HepG2 (cell line): ENCODE measurements around the gene GTF2A1. TPM values are rescaled to one million over a fixed set of nuclear protein-coding genes. Genes with fewer than 3 reads are reported as not detected.

ENCODE experiments used
- ARNT2 ChIP-seq: sonication (generic); formaldehyde crosslinking; IDR thresholded peaks from 2 replicates; pipeline ENCODE4 v1.8.0; 2022; ENCODE audit warnings: mild to moderate bottlenecking, low read depth, missing genetic modification reagents, moderate library complexity
- ASH2L ChIP-seq: fragments of 300-600, 200-600 bp; sonication (generic); IDR thresholded peaks from 2 replicates; pipeline ENCODE4 v1.7.0; 2017; ENCODE audit warnings: low read depth, mild to moderate bottlenecking, moderate library complexity, mixed read lengths, low read length; ENCODE audit not compliant: insufficient read length
- BRD4 ChIP-seq: sonication (generic); formaldehyde crosslinking; IDR thresholded peaks from 2 replicates; pipeline ENCODE4 v1.4.0; 2020; ENCODE audit warnings: missing genetic modification reagents
- CREB1 ChIP-seq, 2 experiments: fragments of 450-650 bp in 1 of 2; IDR thresholded peaks; 2 replicates each; pipeline ENCODE4 v1.6.1; 2016 to 2017; ENCODE audit warnings: control low read depth in 1 of 2, mild to moderate bottlenecking in 1 of 2, missing compliant biosample characterization in 1 of 2, missing genetic modification characterization in 1 of 2
- IRF2 ChIP-seq: IDR thresholded peaks from 2 replicates; pipeline ENCODE4 v1.6.1; 2018; ENCODE audit warnings: missing genetic modification reagents, missing compliant biosample characterization
- KLF9 ChIP-seq: IDR thresholded peaks from 2 replicates; pipeline ENCODE4 v1.6.1; 2016; ENCODE audit warnings: low read depth
- MATR3 ChIP-seq: sonication (generic); formaldehyde crosslinking; IDR thresholded peaks from 2 replicates; pipeline ENCODE4 v1.4.0; 2020; ENCODE audit warnings: missing genetic modification reagents
- MED1 ChIP-seq: sonication (generic); formaldehyde crosslinking; IDR thresholded peaks from 2 replicates; pipeline ENCODE4 v1.4.0; 2020; ENCODE audit warnings: missing genetic modification reagents
- NCOA5 ChIP-seq: sonication (generic); formaldehyde crosslinking; IDR thresholded peaks from 2 replicates; pipeline ENCODE4 v1.4.0; 2020; ENCODE audit warnings: missing genetic modification reagents
- RXRB ChIP-seq: IDR thresholded peaks from 2 replicates; pipeline ENCODE4 v1.6.1; 2016; ENCODE audit warnings: borderline replicate concordance, missing genetic modification reagents, missing compliant biosample characterization
- SOX13 ChIP-seq, 3 experiments: fragments of 450-650 bp in 1 of 3; sonication (generic) in 1 of 3; formaldehyde crosslinking in 1 of 3; IDR thresholded peaks in 2 of 3; conservative IDR thresholded peaks in 1 of 3; 2 replicates each; pipeline versions ENCODE4 v1.5.0 to v1.6.1; 2016 to 2020; ENCODE audit warnings: antibody characterized with exemption in 1 of 3, mild to moderate bottlenecking in 1 of 3, missing compliant biosample characterization in 1 of 3, missing genetic modification reagents in 1 of 3, moderate library complexity in 1 of 3
- ZBTB3 ChIP-seq: sonication (generic); formaldehyde crosslinking; IDR thresholded peaks from 2 replicates; pipeline ENCODE4 v1.4.0; 2020; ENCODE audit warnings: low read depth, mild to moderate bottlenecking, moderate library complexity, missing genetic modification reagents, borderline replicate concordance
- ZFY ChIP-seq: sonication (generic); formaldehyde crosslinking; IDR thresholded peaks from 2 replicates; pipeline ENCODE4 v1.4.0; 2020; ENCODE audit warnings: missing genetic modification reagents
- ZNF337 ChIP-seq: sonication (generic); formaldehyde crosslinking; IDR thresholded peaks from 2 replicates; pipeline ENCODE4 v1.5.1; 2020; ENCODE audit warnings: missing genetic modification reagents, low read depth, mild to moderate bottlenecking, borderline replicate concordance
- ZNF460 ChIP-seq: sonication (generic); formaldehyde crosslinking; IDR thresholded peaks from 2 replicates; pipeline ENCODE4 v1.5.1; 2020; ENCODE audit warnings: missing genetic modification reagents, mild to moderate bottlenecking, borderline replicate concordance
- ZNF75D ChIP-seq: sonication (generic); formaldehyde crosslinking; IDR thresholded peaks from 2 replicates; pipeline ENCODE4 v1.8.1; 2023; ENCODE audit warnings: missing genetic modification reagents, mild to moderate bottlenecking, borderline replicate concordance
- polyA plus RNA-seq, 8 experiments: library from polyadenylated mRNA; depleted of rRNA in 3 of 8; stranded (reverse) in 7 of 8; unstranded in 1 of 8; fragments of >200 nt; fragmentation: Illumina TruSeq in 4 of 8; extraction: Trizol in 4 of 8; gene quantifications; 2 replicates each; pipeline versions ENCODE4 v1.2.1 to v1.2.3, GENCODE V29; 2011 to 2016; ENCODE audit warnings: low read depth in 4 of 8, missing spikeins in 1 of 8, mixed read lengths in 1 of 8; ENCODE audit not compliant: insufficient read depth in 1 of 8
- total RNA-seq, 5 experiments: library from RNA; depleted of rRNA; stranded (reverse); fragments of >200 nt; fragmentation: Illumina TruSeq; extraction: Trizol; gene quantifications; 2 replicates each; pipeline ENCODE4 v1.2.3, GENCODE V29; 2016; ENCODE audit warnings: low read depth in 1 of 5
- TF ChIP-seq, protein P1 (sequence below): IDR thresholded peaks from 2 replicates; pipeline ENCODE4 v1.6.1; 2016; ENCODE audit warnings: missing compliant biosample characterization, missing genetic modification reagents, borderline replicate concordance
- TF ChIP-seq, protein P2 (sequence below): IDR thresholded peaks from 2 replicates; pipeline ENCODE4 v1.6.1; 2016; ENCODE audit warnings: missing biosample characterization, missing genetic modification reagents, low read depth
- TF ChIP-seq, protein P3 (sequence below): IDR thresholded peaks from 2 replicates; pipeline ENCODE4 v1.6.1; 2016; ENCODE audit warnings: low read depth, borderline replicate concordance
- TF ChIP-seq, protein P4 (sequence below): sonication (generic); formaldehyde crosslinking; IDR thresholded peaks from 2 replicates; pipeline ENCODE4 v1.5.1; 2020; ENCODE audit warnings: mild to moderate bottlenecking, missing genetic modification reagents
- TF ChIP-seq, protein P5 (sequence below): sonication (generic); formaldehyde crosslinking; conservative IDR thresholded peaks from 2 replicates; pipeline ENCODE4 v1.4.0; 2020; ENCODE audit warnings: missing genetic modification reagents

Gene GTF2A1
- total and polyA plus RNA-seq, 2 of the 13 experiments (the other 11 are each of a cell fraction or from before 2014, with no cell fraction given), result 14.9 to 17.5 TPM

DNA sequence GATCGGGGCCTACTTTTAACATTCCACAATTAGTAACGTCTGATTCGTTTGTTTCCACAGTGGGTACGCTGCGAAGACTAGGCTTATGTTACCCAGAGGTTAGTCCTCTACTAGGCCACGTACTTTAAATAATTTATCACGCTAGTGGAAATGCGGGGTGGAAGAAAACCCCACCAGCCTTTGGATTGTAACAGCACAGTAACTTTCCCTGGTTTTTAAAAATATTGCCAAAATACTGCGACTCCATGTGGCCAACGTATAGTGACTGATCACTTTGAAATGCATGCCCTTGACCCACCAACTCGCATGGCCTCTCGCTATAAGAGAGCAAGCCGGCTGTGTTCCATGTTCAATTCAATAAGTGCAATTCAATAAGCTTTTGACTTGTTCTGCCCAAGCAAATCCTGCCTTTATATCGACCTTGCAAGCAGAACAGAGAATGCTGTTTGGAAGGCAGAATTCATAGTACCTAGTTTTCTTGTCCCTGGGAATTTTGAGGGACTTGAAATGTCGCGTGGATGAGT lies 882 bp upstream of the GTF2A1 start (continued):
- no peak for TF ChIP-seq RXRB (CRISPR knock-in tag)
- no peak for TF ChIP-seq ZNF75D
- TF ChIP-seq BRD4, result no peak
- TF ChIP-seq NCOA5 (CRISPR knock-in tag), result no peak
- no peak for TF ChIP-seq KLF9 (CRISPR knock-in tag)
- peak; percentile 10 for TF ChIP-seq ASH2L
- TF ChIP-seq MED1 (CRISPR knock-in tag), result no peak; the same call in 1 of the 2 replicates
- TF ChIP-seq CREB1 (IDR thresholded peaks at IDR 0.05), result no peak
- no peak; the same call in none of the 2 replicates for TF ChIP-seq CREB1 (CRISPR knock-in tag; IDR thresholded peaks at IDR 0.05)
- TF ChIP-seq, protein P1, sequence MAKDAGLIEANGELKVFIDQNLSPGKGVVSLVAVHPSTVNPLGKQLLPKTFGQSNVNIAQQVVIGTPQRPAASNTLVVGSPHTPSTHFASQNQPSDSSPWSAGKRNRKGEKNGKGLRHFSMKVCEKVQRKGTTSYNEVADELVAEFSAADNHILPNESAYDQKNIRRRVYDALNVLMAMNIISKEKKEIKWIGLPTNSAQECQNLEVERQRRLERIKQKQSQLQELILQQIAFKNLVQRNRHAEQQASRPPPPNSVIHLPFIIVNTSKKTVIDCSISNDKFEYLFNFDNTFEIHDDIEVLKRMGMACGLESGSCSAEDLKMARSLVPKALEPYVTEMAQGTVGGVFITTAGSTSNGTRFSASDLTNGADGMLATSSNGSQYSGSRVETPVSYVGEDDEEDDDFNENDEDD (CRISPR knock-in tag), result no peak
- TF ChIP-seq, protein P2, sequence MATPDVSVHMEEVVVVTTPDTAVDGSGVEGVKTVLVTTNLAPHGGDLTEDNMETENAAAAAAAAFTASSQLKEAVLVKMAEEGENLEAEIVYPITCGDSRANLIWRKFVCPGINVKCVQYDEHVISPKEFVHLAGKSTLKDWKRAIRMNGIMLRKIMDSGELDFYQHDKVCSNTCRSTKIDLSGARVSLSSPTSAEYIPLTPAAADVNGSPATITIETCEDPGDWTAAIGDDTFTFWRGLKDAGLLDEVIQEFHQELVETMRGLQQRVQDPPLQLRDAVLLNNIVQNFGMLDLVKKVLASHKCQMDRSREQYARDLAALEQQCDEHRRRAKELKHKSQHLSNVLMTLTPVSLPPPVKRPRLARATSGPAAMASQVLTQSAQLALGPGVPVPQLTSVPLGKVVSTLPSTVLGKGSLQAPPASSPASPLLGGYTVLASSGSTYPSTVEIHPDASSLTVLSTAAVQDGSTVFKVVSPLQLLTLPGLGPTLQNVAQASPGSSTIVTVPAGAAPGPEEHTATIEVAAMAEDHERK, result no peak
- no peak for TF ChIP-seq SOX13 (IDR thresholded peaks at IDR 0.05)
- TF ChIP-seq SOX13 (CRISPR knock-in tag; conservative IDR thresholded peaks at IDR 0.05 in 1 of 2, IDR thresholded peaks at IDR 0.05 in 1 of 2), result no peak
- no peak for TF ChIP-seq ARNT2
- TF ChIP-seq ZFY, result 0 out of 2 replicates have a peak, but pooled peaks have one; percentile 2
- TF ChIP-seq IRF2, result no peak
- 0 out of 2 replicates have a peak, but pooled peaks have one; percentile 17 for TF ChIP-seq ZNF337 (CRISPR knock-in tag)
- no peak for TF ChIP-seq ZNF460 (CRISPR knock-in tag)
- TF ChIP-seq, protein P3, sequence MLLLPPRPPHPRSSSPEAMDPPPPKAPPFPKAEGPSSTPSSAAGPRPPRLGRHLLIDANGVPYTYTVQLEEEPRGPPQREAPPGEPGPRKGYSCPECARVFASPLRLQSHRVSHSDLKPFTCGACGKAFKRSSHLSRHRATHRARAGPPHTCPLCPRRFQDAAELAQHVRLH (CRISPR knock-in tag), result no peak
- TF ChIP-seq, protein P4, sequence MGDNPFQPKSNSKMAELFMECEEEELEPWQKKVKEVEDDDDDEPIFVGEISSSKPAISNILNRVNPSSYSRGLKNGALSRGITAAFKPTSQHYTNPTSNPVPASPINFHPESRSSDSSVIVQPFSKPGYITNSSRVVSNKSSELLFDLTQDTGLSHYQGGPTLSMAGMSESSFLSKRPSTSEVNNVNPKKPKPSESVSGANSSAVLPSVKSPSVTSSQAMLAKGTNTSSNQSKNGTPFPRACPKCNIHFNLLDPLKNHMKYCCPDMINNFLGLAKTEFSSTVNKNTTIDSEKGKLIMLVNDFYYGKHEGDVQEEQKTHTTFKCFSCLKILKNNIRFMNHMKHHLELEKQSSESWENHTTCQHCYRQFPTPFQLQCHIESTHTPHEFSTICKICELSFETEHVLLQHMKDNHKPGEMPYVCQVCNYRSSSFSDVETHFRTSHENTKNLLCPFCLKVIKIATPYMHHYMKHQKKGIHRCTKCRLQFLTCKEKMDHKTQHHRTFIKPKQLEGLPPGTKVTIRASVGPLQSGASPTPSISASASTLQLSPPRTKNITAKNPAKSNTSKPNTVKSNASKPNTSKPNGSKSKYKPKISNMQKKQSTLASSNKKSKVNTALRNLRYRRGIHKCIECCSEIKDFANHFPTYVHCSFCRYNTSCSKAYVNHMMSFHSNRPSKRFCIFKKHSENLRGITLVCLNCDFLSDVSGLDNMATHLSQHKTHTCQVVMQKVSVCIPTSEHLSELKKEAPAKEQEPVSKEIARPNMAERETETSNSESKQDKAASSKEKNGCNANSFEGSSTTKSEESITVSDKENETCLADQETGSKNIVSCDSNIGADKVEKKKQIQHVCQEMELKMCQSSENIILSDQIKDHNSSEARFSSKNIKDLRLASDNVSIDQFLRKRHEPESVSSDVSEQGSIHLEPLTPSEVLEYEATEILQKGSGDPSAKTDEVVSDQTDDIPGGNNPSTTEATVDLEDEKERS, result 0 out of 2 replicates have a peak, but pooled peaks have one; percentile 44
- no peak for TF ChIP-seq MATR3 (CRISPR knock-in tag)
- TF ChIP-seq, protein P5, sequence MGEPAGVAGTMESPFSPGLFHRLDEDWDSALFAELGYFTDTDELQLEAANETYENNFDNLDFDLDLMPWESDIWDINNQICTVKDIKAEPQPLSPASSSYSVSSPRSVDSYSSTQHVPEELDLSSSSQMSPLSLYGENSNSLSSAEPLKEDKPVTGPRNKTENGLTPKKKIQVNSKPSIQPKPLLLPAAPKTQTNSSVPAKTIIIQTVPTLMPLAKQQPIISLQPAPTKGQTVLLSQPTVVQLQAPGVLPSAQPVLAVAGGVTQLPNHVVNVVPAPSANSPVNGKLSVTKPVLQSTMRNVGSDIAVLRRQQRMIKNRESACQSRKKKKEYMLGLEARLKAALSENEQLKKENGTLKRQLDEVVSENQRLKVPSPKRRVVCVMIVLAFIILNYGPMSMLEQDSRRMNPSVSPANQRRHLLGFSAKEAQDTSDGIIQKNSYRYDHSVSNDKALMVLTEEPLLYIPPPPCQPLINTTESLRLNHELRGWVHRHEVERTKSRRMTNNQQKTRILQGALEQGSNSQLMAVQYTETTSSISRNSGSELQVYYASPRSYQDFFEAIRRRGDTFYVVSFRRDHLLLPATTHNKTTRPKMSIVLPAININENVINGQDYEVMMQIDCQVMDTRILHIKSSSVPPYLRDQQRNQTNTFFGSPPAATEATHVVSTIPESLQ (CRISPR knock-in tag), result no peak
- no peak for TF ChIP-seq ZBTB3 (CRISPR knock-in tag)
